ENCODE measurements around the gene CADM2.
"Not testable (repeated sequence)": the region's sequence is repeated elsewhere in the genome, so short reads cannot be mapped to it uniquely, and the experiment has no call there.

Gene CADM2

DNA sequence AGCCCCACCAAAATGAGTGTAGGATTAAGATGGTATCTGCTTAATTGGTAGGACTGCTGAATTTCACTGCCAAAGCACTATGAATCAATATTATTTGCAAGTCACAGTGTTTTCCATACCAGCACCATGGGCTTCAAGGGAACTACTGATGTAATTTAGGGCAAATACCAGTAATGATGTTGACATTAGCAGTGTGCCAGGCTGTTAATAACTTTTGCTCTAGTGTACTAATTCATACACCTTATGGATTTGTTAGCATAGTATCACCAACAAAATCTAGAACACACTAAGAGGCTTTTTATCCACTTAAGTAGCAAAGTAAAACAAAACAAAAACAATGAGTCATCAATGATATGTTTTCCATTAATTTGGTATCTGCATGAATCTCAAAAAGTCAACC lies 888.2 kb downstream of the CADM2 start:
- no peak for FAIRE-seq

DNA sequence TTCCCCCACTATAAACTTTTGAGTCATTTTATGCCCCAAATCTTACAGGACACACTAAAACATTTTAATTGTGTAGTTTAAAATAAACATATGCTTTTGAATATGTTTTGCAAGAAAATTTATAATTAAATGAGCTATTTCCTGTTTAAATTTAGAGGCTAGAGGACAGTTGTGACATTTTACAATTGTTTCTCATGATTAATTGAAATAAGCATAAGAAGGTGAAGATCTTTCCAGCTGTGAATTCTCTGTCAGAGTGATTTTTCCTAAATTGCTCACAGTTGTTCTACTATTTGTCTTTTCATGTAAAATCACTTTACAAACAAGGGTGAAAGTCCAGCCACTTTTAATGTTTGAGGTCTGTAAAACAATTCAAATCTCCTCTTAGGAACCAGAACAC lies 892.3 kb downstream of the CADM2 start:
- no peak for FAIRE-seq

DNA sequence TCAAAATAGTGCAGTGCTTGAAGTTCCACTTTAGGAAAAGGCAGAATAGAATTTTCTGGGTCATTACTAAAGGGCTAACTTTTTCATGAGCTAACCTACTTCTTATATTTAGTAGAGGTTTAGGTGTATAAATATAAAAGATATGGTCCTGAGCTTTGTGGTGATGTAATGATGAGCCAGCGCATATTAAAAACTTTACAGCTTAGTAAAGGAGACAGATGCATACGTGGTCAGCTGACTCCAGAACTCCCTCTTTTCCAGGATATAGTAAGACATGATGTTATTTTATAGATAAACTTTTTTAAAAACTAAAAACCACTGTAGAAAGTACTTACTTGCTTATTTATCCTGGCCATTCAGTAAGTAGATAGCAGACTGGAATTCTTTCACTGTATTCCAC lies 895.0 kb downstream of the CADM2 start:
- FAIRE-seq: no peak

DNA sequence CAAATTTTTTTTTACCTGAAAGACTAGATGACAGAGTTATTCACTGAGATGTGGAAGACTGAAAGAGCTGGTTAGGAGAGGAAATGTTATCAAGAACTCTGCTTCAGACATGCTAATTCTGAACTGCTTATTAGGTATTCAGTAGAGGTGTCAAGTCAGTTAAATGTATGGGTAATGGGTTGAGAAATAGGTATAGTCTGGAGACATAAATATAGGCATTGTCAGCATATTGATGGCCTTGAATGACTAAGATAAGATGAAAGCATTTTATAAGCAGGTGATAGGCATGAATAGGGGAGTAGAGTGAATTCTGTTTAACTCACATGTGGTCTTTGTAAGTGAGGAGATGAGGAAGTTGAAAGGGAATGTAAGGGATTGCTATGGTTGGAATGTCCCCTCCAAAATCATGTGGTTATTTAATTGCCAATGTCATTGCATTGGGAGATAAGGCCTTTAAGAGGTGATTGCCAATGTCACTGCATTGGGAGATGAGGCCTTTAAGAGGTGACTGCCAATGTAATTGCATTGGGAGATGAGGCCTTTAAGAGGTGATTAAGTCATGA lies 904.2 kb downstream of the CADM2 start:
- no peak for FAIRE-seq

DNA sequence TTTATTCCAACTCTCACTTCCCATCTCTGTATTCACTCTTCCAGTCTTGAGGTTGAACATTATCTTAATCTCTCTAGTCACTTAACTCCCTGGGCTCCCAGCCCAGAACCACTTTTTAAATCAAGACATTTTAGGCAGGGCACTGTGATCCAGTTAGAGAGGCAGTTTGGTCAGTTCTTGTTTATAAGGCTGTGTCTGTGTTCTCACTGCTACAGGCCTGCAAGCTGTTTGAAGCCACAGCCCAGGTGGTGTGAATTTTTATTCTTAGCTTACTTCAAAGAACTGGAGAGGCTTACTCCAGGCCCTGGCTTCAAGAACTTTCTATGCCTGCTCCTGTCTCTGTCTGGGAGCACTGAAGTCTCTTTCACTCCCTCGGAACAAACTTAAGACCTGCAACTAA lies 906.1 kb downstream of the CADM2 start:
- no peak for FAIRE-seq

DNA sequence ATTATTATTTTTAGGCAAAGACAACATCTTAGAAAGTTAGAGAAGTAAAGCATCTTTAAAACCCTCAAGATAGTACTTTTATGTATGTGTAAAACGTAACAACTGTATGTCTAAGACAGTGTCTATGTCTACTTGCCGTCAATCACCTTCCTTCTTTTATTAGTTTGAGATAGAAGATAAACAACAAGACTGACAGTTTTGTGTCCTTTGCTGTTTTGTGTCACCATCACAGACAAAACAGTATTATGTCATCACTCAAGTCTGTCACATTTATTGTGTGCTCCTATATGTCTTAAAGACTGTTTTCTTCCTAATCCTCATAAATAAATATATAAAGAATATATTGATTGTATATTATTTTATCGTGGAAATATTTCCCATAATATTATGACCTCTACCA lies 908.3 kb downstream of the CADM2 start:
- FAIRE-seq: no peak

DNA sequence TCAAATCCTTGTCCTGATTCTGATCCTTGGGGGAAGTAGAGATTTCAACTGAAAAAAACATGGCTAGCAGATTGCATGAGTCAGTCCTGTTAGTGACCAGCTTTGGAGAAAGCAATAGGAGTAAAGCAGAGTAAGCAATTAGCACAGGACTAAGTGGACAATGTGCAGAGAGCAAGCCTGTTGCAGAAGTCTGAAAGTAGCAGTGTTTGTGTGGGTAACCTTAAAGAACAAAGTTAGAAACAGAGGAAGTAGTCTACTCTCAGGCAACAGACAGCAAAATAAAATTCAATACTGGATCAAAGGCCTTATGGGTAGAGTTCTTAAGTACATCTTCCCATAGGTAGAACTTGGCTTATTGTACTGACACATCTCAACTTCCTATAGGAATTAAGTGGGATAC lies 916.8 kb downstream of the CADM2 start:
- FAIRE-seq: no peak

DNA sequence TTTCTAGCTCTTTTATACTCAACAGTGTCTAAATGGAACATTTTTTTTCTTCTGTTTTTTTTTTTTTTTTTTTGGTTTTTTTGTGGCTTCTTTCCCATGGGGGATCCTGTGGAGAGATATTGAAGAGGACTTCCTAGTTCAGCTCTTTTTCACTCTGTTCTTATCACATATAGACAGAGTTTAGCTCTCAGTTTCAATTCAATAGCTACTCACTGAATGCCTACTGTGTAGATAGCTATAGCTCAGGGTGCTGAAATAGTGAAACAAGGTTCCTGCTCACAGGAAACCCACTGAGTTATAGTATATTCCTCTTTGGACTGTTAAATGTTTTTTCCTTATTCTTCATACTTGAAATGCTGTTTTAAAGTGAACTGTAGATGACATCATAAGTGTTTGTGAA lies 918.8 kb downstream of the CADM2 start:
- FAIRE-seq: no peak

DNA sequence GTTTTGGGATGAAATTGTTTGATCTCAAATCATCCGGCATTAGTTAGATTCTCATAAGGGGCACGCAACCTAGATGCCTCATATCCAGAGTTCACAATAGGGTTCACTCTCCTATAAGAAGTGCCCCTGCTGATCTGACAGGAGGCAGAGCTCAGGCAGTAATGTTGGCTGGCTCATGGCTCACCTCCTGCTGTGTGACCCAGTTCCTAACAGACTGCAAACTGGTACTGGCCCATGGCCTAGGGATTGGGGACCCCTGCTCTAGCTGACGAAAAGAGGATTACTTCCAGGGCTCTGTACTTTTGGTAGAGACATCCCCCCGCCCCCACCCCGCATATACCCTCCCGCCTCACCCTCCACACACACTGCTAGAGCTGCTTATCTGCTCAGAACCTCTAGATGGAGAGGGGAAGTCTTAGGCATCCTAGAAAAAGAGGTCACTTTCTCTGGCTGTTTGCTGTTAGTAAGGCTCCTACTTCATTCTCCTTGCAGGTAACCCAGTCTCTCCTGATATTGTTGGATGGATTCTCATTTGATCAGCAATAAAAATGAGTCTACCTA lies 923.1 kb downstream of the CADM2 start:
- FAIRE-seq: no peak

DNA sequence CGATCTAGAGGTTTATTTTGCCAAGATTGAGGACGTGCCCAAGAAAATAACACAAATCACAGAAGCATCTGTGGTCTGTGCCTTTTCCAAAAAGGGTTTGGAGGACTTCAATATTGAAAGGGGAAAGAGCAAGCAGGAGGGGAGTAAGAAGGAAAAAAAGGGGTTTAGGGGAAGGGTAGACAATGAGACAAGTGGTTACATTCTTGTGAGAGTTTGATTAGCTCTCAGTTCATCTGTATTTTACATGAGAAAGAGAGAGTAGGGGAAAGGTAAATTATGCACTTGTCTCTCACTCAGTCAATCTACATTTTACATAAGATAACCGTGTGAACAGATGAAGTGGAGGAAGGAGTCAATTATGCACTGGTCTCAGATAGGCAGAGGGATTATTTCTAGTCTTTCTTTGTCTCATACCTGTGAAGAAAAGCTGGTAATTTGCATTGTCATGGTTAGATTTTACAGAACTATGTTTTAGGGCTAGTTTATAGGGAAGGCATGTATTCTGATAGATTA lies 931.3 kb downstream of the CADM2 start:
- no peak for FAIRE-seq

DNA sequence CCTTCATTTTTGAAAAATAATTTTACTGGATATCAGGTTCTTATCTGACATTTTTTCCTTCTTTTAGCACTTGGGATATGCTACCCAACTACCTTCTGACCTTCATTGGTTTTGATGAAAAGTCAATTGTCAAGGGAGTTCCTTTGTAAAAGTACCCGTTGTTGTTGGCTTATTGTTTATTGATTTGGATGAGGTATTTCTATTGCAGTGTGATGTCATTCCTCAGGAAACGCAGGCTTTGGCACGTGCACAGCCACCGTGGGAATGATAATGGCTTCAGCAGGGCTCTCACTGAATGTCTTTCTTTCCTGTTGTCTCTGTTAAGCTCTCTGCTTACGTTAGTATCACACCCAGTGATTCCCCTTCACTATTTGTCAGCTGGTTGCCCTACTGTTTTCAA lies 944.6 kb downstream of the CADM2 start:
- no peak for FAIRE-seq

DNA sequence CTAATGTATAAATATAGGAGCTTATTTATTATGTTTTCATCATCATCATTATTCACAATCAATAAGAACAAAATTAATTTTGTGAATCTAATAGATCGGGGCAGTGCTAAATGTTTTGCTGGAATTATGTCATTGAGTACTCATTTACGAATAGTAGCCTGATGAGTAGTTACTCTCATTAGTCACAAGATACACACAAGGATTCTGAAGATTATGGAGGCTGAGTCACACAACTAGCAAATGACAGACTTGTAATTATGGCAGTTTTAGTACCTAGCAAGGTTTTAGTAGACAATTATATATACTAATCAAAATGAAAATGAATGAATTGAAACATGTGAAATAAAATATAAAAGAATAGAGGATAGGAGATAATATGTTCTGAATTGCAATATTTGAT lies 954.2 kb downstream of the CADM2 start:
- no peak for FAIRE-seq

DNA sequence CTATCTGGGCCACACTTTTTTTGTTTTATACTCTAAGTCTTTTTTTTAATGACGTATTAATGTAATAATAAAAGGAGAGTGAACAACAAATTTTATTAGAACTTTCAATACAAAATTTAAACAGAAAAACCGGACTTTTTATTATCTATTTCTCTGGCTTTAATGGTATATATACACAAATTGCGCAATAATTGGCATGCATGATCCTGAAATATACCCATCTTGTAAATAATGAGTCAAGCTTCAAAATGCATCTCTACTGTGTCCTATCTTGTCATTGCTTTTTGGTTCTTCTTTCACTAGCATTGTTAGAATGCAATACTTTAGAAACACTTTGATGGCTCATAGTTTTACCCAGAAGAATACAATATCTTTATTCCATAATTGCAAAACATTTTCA lies 963.6 kb downstream of the CADM2 start:
- FAIRE-seq: no peak

DNA sequence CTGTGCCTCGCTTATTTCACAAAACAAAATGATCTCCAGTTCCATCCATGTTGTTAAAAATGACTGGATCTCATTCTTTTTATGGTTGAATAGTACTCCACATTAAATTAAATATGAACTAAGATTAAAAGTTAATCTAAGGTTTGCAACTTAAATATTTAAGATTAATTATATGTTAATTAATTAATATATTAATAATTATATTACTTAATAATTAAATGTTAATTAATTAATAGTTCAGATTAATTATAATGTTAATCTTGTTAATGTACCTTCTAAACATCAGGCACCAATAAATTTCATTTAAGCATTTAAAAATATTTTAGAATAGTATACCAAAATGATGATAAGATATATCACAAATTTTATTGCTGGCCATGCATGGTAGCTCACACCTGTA lies 971.9 kb downstream of the CADM2 start:
- FAIRE-seq: peak; percentile 72

DNA sequence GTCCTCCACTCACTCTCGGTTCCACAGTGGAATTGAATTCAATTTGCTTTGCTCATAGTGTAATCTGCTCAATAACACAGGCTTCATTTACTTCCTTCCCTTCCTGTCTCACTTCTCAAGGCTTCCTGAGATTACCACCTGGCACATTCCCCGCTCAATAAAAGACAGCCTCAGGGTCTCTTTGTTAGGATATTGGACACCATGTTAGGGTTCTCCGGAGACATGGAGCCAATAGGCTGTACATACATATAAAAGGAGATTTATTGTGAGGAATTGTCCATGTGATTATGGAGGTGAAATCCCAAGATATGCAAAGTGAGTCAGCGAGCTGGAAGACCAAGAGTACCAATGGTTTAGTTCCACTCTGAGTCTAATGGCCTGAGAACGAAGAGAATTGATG lies 974.5 kb downstream of the CADM2 start:
- FAIRE-seq: no peak

DNA sequence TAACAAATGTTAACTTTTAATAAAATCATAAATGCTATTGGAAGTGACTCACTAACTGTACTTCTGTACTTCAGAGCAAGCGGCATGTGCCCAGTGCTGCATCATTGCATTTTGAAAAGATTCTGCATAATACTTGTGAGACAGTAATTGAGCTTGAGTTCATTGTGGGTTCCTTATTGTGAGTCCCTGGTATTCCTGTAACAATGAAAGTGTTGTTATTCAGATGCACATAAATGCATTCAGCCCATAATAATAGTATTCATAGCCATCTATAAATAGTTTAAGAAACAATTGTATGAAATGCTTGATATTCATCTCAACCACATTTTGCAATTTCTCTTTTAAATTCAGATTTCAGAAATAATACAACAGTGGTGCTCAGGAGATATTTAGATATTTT lies 976.4 kb downstream of the CADM2 start:
- no peak for FAIRE-seq

DNA sequence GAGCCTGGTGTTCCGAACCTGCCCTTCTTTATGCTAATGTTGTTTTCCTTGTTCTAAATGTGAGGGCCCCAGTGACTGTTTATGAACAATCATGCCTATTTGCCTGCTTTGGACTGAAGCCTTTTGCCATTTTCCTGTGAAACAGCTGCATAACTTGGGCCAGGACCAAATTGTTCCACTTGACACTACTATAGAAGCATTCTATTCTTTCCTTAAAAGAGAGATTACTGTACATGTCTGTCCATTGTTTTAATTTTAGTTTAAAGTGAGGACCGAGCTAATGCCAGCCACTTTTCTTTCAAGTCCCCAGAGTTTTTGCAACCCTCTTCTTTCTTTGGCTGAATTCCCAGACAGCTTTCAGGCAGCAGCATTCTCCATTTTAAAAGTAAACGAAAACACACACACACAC lies 980.3 kb downstream of the CADM2 start:
- FAIRE-seq: no peak

DNA sequence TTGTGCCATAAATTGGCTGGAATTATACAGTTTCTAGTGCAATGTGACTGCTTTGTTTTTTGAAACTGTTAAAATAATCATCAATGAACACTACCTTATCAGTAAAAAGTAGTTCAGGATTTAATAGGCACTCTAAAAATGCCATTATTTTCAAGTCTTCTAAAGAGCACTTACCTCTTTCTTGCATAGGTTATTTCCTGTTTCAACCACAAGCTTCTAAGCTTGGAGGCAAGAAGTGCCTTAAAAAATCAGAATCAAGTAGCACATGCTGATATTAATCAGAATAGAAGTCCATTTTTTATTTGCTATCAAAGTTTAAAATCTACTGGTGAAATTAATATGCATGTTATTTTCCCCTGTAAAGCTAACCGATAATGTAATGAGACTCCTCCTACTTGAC lies 991.6 kb downstream of the CADM2 start:
- FAIRE-seq: no peak

DNA sequence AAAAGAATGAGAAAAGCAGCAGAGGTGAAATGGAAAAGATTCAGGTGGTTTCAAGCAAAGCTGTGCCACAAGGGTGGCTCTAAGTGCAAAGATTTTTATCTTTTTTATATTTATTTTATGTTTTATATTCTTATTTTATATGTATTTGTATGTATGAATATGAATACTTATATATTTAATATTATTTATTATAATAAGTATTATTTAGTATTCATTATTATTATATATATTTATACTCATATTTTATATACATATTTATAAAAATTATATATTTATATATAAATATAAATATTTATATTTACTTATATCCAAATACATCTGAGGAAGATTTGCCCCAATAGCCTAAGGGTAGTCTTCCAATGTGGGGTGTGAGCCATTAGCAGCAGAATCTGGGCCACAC lies 1002.0 kb downstream of the CADM2 start:
- FAIRE-seq: peak; percentile 95

DNA sequence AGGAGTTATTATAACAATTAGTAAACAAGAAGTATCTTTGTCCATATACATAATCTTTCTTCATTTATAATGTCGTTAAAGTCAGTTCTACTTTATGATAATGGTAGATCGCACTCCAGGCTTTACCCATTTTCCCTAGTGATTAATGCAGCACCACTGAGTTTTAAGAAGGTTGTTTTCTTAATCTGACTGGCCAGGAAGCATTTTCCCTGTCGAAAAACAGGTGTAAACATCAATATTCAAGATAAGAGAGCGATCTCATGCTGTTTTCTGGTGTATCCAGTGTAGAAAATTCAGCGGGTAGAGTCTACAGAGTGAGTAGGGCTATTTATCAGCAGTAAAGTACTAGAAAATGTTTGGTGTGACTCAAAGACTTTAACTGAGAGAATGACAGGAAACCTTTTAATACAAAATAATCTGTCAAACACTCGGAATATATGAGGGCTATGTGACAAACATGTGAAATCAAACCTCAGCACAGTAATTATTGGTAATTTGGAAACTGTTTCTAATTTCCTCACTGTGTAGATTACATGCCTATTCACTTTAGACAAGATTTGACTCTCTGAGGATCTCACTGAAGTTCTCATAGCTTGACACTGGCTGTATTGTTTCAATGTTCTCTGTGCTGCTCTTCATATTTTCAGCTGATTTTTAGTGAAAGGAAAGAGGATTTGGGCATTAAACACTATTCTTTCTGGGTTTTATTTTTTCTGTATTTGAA lies 1019.0 kb downstream of the CADM2 start:
- FAIRE-seq: no peak

DNA sequence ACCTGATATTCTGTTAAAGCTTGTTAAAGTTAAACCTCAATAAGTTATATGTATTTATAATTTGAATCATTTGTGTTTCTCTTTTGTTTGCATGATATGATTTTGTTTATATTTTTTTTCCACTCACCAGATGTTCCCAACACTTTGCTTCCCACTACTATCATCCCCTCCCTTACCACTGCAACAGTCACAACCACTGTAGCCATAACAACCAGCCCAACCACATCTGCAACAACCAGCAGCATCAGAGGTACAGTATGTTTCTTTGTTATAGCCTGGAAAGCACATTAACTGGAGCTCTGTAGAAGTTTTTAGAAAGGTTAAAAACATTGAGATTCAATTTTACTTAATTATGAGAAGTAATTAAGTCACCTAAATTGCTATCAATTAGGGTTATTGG lies 1020.2 kb downstream of the CADM2 start:
- no peak for FAIRE-seq

DNA sequence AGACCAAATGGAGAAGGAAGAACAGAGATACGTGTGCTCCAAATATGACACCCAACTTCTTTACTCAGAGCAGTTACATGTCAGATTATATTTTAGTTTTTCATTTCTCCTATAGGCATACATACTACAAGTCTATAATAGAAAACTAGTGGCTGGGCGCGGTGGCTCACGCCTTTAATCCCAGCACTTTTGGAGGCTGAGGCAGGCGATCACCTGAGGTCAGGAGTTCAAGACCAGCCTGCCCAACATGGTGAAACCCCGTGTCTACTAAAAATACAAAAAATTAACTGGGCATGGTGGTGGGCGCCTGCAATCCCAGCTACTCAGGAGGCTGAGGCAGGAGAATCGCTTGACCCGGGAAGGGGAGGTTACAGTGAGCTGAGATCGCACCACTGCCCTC lies 1030.8 kb downstream of the CADM2 start:
- not testable (repeated sequence) for FAIRE-seq

DNA sequence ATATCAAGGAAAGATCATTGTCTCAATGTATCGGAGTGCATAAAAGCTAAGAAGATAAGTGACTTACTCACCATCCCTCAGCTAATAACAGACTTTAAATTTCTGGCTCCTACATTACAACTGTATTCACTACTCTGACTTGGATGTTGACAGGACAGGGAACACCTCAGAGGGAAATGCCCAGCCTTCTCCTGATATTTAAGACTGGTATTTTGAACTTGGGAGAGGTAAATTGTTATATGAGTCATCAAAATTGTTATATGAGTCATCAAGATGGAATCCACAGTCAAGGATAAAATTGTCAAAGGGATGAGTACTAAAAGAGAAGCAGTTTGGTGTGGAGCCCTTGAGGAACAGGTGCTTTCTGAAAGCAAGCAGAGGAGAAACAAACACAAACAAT lies 1070.8 kb downstream of the CADM2 start:
- no peak for FAIRE-seq

DNA sequence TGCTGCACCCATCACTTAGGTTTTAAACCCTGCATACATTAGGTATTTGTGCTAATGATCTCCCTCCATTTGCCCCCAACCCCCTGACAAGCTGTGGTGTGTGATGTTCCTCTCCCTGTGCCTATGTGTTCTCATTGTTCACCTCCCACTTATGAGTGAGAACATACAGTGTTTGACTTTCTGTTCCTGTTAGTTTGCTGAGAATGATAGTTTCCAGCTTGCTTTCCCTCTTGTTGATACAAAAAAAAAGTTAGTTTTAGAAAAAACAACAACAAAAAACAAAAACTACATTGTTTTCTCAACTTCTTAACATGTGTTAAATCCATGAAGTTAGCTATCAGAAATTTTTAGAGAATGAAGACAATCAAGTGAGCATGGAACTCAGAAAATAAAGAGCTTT lies 1079.1 kb downstream of the CADM2 start:
- no peak for FAIRE-seq

Data from G401.6 (cell line).